ENCODE measurements around the gene NR2C2.
"Not testable (repeated sequence)": the region's sequence is repeated elsewhere in the genome, so short reads cannot be mapped to it uniquely, and the experiment has no call there.

NR2C2 gene

DNA sequence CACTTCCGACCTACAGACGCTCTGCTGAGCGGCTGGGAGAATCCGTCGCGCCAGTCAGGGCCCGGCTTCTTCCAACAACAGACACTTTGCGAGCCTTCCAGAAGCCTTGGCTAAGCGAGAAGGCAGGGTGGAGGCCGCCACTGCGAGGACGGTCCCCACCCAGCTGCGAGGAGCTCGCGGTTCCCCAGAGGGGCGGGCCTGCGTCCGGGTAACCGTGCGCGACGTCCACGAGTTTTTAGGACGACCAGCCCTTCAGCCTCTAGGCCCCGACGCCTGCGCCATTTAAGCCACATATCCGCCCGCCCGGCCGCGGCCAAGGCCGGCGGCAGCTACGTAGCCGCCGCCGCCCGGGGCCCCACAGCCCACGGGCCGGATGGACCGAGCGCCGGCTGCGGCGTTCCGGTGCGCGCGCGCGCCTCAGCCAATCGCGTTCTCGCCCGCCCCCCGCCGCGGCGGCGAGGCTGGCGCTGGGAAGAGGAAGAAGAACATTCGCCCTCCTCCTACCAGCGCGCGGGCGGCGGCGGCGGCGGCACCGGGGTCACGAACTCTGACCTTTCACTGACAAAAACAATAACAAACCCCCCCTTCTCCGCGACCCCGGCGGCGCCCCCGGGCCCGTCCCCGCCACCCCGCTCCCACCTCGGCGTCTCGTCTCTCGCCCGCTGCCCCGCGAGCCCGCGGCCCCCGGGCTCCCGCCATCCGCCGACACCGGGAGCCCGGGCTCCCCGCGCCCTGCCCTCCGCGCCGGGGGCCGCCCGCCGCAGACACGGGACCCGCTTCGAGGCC is at the start of gene NR2C2:
Gene NR2C2, plus strand, starts transcription at position 484 of the 786 bp plus-strand sequence. CDS start 56,332 bp downstream, outside the sequence.
- DNase-seq (ENCODE audit: low read depth) = no peak

GRCh38 chr3:14898929-14899328 is 48.5 kb upstream of the NR2C2 start:
- DNase-seq (ENCODE audit: low read depth) = no peak

GRCh38 chr3:14899993-14900618 is 47.3 kb upstream of the NR2C2 start:
- DNase-seq (ENCODE audit: low read depth) = no peak

DNA sequence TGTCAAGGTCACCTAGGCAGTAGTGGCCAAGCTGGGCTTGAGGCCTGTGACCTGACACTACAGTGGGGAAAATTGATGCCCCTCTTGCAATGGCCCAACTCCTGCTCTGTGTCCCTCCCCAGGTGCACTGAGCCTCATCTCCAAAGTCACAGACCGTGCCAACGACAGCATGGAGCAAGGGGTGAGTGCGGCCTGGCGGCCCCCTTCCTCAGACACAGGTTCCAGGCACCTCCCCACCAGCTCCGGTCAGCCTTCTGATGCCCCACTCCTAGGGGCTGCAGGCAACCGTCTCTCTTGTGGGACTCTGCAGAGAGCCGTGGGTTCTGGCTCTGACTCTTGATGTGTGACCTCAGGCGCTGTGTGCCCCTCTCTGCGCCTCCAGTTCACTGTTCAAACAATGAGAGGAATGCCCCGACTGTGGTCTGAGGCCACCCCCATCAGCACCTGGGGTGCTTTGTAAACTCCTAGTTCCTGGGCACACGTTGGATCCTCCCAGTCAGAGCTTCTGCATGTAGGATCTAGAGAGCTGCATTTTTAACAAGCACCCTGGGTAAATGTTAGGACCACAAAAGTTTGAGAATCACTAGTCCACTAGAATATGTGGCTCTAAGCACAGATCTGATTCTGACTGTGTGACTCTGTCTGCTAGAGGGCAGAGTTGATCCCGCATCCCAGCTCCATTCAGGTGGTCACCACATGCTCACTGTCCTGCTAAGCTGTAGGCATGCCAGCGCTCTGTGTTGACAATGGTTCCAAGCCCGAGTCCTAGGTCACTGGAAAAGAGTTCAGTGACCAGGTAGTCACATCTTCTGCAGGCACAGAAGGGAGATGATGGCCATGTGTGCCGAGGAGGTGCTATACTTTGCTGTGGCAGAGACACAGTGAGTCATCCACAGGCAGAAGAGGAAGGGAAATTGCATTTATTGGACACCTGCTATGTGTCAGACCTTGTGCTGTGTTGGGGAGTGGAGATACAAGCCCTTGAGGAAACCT is 46.2 kb upstream of the NR2C2 start:
- no peak for DNase-seq (ENCODE audit: low read depth)

DNA sequence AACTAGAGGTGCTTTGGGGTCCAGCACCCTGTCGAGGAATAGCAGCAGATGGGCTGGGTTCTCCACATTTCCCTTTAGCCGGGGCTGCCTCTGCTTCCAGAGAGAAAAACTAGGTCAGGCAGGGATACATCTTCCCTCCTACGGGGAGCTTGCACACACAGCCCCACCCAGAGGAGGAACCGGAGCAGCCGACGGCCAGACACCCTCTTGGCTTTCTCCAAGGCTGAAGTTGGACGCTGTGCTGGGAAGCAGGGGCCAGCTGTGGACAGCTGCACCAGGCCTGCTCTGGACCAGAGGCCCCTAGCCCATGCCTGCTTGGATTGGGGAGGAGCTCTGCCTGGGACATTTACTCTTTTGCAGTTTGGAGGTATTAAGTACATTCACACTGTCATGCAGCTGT is 44.7 kb upstream of the NR2C2 start:
- no peak for DNase-seq (ENCODE audit: low read depth)

DNA sequence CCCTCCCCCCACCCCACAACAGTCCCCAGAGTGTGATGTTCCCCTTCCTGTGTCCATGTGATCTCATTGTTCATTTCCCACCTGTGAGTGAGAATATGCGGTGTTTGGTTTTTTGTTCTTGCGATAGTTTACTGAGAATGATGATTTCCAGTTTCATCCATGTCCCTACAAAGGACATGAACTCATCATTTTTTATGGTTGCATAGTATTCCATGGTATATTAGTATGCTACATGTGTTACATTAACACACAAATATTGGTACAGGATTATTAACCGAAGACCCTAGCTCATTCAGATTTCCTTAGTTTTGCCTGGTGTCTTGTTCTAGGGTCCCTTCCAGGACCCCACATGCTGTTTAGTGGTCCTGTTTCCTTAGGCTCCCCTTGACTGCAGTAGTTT is 43.9 kb upstream of the NR2C2 start:
- DNase-seq (ENCODE audit: low read depth) = not testable (repeated sequence)

DNA sequence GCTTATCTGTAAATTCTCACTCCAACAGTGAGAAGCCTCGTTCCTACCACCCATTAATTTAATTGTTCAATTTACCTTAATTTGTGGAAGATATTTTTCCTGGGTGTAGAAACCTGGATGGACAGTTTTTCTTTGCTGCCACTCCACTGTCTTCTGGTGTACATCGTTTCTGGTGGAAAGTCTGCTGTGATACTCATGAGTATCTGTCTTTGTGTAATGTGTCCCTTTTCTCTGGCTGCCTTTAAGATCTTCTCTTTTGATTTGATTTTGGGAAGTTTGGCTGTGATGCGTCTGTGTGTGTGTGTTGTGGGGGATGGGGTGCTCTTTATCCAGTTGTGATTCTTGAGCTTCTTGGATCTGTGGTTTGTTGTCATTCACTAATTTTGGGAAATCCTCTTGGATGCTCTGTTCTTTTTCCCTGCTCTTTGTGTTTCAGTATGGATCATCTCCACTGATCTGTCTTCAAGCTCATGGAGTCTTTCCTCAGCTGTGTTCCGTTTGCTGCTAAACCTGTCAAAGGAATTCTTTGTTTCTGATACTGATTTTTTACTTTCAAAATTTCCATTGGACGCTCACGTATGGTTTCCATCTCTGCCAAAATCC is 42.2 kb upstream of the NR2C2 start:
- no peak for DNase-seq (ENCODE audit: low read depth)

- DNase-seq (ENCODE audit: low read depth) = no peak
Observed at GRCh38 chr3:14906355-14906971, 40.9 kb upstream of the NR2C2 start.

GRCh38 chr3:14907043-14907966 is 40.1 kb upstream of the NR2C2 start:
- no peak for DNase-seq (ENCODE audit: low read depth)

DNA sequence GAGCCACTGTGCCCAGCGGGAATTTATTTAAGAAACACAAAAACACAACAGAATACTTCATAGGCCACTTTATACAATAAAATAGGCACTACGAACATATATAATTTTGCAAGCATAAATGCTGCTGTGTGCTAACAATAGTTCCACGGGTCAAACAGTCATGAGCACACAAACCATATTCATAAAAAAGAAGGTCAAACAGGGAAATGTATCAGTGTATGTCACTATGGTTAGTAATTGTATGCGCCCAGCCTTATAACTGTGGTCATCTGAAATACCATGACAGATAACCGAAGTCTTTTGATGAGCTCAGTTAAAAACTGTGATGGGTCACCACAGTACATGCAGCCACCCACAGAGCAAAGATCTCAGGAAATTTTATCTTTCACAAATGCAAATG is 38.1 kb upstream of the NR2C2 start:
- no peak for DNase-seq (ENCODE audit: low read depth)

GRCh38 chr3:14911651-14912050 is 35.7 kb upstream of the NR2C2 start:
- no peak for DNase-seq (ENCODE audit: low read depth)

DNA sequence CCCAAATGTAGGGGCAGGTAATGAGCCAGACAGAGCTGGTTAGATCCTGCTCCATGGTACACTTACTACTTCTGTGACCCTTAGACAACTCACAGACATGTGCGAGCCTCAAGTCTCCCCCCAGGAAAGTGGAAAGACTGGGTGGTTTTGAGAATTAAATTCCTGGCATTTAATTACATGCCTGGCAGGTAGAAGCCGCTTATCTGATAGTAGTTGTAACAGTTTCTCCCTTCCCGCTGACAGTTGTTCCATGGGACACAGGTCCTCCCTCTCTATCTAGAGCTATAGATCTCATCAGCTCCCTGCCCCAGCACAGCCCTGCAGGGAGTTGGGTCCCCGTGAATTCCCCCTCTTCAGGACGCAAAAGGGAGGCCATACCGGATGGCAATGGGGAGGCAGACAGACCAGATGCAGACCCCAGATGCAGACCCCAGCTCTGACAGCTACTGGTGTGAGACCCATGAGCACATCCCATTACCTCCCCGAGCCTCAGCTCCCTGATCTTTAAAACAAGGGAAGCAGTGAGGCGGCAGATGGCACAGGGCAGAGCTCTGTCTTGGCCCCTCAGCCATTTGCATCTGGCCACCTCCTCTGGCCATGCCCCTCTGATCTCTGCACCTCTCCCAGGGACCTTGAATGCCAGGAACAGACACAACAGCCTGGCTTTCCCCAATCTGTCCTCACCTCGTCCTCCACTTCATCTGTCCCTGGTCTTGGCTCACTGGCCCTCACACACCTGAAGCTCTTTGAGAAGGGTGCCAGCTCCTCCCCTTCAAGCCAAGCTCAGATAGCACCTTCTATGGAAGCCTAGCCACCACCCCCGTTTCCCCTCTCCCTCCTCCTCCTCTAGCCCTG is 34.1 kb upstream of the NR2C2 start:
- no peak for DNase-seq (ENCODE audit: low read depth)

DNA sequence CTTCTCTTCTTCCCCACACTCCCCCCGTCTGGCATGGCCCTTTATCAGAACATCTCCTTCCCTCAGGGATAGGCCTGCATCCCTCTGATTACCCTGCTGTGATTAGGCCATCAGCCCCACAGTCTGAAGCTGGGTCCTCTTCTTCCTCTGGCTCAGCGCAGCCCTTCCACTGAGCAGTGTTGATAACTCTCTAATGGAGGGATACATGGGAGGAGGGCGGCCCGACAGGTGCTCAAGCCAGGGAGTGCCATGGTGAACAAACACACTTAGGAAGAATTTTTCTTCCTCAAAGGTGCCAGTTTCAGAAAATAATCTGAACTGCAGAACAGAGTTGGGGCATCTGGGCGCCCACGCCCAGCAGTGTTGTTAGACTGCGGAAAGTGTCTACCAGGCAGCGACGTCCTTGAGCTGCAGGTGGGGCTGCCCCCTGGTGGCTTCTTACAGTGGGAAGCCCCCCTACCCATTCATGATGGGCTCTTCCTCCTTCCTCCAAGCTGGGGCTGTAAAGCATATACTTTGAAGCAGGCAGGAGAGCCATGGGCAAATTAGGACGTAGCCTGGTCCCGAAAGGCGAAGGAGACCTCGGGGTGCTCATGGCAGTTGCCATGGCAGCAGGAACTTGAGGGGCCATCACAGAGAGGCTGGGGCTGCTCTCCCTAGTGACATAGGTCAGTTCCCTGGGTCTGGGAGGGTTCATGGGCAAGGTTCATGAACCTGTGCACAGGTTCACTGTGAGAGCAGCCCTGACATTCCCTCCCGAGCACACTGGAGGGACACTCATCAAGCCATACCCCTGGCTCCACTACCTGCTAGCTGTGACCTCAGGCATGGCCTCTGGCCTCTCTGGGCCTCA is 33.2 kb upstream of the NR2C2 start:
- no peak for DNase-seq (ENCODE audit: low read depth)

GRCh38 chr3:14914779-14915117 is 32.6 kb upstream of the NR2C2 start:
- no peak for DNase-seq (ENCODE audit: low read depth)

DNA sequence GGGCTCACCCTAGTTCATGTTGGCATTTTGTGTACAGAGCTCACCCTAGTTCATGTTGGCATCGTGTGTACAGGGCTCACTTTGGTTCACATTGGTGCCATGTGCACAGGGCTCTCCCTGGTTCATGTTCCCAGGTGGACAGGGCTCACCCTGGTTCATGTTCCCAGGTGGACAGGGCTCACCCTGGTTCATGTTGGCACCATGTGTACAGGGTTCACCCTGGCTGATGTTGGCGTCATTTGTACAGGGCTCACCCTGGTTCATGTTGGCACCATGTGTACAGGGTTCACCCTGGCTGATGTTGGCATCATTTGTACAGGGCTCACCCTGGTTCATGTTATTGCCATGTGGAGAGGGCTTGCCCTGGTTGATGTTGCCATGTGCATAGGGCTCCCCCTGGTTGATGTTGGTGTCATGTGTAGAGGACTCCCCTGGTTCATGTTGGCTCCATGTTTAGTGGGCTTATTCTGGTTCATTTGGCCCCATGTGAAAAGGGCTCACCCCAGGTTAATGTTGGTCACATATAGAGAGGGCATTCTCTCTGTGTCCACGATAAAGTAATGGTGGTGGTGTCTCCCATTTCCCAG is 31.7 kb upstream of the NR2C2 start:
- no peak for DNase-seq (ENCODE audit: low read depth)

DNA sequence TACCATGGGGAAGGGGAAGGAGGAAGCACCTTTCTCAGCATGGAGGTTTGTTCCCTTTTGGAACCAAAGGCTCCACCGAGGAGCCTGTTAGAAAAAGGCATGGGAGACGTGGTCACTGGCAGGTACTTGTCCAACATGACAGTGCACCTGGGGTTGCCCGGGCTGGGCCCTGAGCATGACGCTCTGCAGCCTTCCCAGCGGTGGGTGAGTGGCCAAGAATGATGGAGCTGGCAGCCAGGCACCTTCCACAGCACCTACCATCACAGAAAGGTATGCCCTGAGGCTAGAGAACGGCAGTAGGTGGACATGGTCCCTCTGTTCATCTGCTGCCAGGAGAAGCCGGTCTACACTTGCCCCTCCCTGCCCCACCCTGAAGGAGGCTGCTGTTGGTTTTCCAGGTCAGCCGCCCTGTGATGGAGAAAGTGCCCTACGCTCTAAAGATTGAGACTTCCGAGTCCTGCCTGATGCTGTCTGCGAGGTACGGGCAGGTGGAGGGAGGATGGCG is 29.0 kb upstream of the NR2C2 start:
- no peak for DNase-seq (ENCODE audit: low read depth)

DNA sequence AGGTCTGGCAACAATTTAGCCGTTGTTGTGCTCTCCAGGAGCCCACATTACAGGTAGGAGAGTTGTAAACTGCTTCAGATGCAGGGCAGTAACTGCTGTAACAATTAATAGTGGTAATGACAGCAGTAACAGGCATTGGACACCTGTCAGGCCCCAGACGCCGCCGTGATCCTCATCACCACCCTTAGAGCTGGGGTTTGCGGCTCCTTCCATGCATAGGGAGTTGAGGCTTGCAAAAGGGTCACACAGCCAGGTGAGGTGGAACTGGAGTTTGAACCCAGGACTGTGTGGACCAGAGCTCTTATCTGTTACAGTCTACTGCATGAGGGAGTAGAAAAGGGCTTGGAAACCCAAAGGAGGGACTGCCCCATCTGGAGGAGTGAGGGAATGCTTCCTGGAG is 26.8 kb upstream of the NR2C2 start:
- DNase-seq (ENCODE audit: low read depth) = no peak

DNA sequence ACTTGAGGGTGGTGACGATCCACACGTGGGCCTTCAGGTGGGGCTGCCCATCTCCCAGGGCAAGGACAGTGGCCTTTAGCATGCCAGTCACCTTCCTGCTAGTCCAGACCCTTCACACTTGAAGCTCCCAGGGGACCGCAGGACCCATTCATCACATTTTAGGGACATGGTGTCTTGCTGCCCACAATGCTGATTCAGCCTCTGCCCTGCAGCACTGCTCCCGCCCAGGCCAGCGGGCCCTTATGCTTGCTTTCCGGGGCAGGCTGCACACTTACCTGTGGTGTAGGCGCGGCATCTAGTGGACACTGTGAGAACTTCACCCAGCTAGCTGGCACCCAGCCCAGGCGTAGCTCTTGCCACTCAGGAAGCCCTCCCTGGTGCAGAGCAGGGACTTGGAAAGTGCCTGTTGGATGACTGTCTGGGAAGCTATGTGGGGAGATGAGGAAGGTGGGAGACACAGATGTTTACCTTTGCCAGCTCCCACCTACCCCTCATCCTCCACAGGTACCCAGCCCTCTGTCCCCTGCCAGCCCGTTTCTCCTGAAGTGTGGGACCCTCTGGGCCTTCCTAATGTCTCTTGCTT is 26.3 kb upstream of the NR2C2 start:
- DNase-seq (ENCODE audit: low read depth) = peak; percentile 63

Data from HS-5 (cell line).